NCI-H2081 treated with DMSO at 0.1 percent for 48 hours (cell line): ENCODE measurements around the gene ADCY5.

Experiments used
- DNase-seq: peaks from one replicate; lab custom pipeline; 2025; lab: John Stamatoyannopoulos, UW

ADCY5 gene

GRCh38 chr3:123325766-123326256, 123.1 kb downstream of the ADCY5 start:
- no peak for DNase-seq

- no peak for DNase-seq
Observed at GRCh38 chr3:123324880-123325765, 123.8 kb downstream of the ADCY5 start.

- DNase-seq = no peak
Observed at GRCh38 chr3:123323781-123324180, 125.1 kb downstream of the ADCY5 start.

- DNase-seq = no peak
Observed at GRCh38 chr3:123322866-123323265, 126.0 kb downstream of the ADCY5 start.

- no peak for DNase-seq
Observed at GRCh38 chr3:123321806-123322205, 127.1 kb downstream of the ADCY5 start.

GRCh38 chr3:123320221-123320620, 128.7 kb downstream of the ADCY5 start:
- no peak for DNase-seq

- DNase-seq = no peak
Observed at GRCh38 chr3:123319760-123320159, 129.1 kb downstream of the ADCY5 start.

- no peak for DNase-seq
Observed at GRCh38 chr3:123318374-123318773, 130.5 kb downstream of the ADCY5 start.

GRCh38 chr3:123317716-123318115, 131.2 kb downstream of the ADCY5 start:
- no peak for DNase-seq

- DNase-seq = no peak
Observed at GRCh38 chr3:123315271-123315595, 133.7 kb downstream of the ADCY5 start.

GRCh38 chr3:123314359-123315270, 134.3 kb downstream of the ADCY5 start:
- DNase-seq = peak; percentile 49

- DNase-seq = no peak
Observed at GRCh38 chr3:123313889-123314288, 135.0 kb downstream of the ADCY5 start.

- no peak for DNase-seq
Observed at GRCh38 chr3:123312331-123313265, 136.3 kb downstream of the ADCY5 start.

GRCh38 chr3:123311201-123311600, 137.7 kb downstream of the ADCY5 start:
- DNase-seq = no peak

- DNase-seq = no peak
Observed at GRCh38 chr3:123310741-123311140, 138.1 kb downstream of the ADCY5 start.

- DNase-seq = no peak
Observed at GRCh38 chr3:123310186-123310585, 138.7 kb downstream of the ADCY5 start.

- no peak for DNase-seq
Observed at GRCh38 chr3:123307064-123307463, 141.8 kb downstream of the ADCY5 start.

- DNase-seq = no peak
Observed at GRCh38 chr3:123305192-123305591, 143.7 kb downstream of the ADCY5 start.

GRCh38 chr3:123303976-123304560, 144.8 kb downstream of the ADCY5 start:
- DNase-seq = no peak

- DNase-seq = no peak
Observed at GRCh38 chr3:123302961-123303360, 145.9 kb downstream of the ADCY5 start.
